Uterus (tissue), 2 donors: ENCODE results near the gene NXPH4.

Source experiments
- POLR2A ChIP-seq, 2 donors: fragments of 450-650 bp; IDR thresholded peaks; one replicate each; pipeline ENCODE4 v1.6.1; 2016; ENCODE audit warnings: antibody characterized with exemption in 2 of 2, mild to moderate bottlenecking in 1 of 2, moderate library complexity in 1 of 2
- TF ChIP-seq, protein P1 (sequence below), 4 experiments: fragments of 200-600 bp in 2 of 4; fragments of 450-650 bp in 2 of 4; sonication (generic) in 2 of 4; IDR thresholded peaks; one replicate each; pipeline ENCODE4 v1.5.1; 2016 to 2019; ENCODE audit warnings: antibody characterized with exemption in 4 of 4, mild to moderate bottlenecking in 2 of 4, moderate library complexity in 1 of 4

DNA sequence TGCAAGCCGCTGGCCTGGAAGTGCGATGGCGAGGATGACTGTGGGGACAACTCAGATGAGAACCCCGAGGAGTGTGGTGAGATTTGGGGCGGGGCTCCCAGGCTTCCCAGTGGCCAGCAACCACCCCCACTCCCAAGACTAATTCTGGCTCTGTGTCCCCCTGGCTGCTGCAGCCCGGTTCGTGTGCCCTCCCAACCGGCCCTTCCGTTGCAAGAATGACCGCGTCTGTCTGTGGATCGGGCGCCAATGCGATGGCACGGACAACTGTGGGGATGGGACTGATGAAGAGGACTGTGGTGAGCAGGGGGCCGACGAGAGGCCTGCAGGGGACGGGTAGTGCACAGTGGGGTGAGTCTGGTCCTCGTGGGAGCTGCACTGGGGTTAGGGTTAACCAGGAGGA, 12.1 kb upstream of the NXPH4 start:
- TF ChIP-seq, protein P1, sequence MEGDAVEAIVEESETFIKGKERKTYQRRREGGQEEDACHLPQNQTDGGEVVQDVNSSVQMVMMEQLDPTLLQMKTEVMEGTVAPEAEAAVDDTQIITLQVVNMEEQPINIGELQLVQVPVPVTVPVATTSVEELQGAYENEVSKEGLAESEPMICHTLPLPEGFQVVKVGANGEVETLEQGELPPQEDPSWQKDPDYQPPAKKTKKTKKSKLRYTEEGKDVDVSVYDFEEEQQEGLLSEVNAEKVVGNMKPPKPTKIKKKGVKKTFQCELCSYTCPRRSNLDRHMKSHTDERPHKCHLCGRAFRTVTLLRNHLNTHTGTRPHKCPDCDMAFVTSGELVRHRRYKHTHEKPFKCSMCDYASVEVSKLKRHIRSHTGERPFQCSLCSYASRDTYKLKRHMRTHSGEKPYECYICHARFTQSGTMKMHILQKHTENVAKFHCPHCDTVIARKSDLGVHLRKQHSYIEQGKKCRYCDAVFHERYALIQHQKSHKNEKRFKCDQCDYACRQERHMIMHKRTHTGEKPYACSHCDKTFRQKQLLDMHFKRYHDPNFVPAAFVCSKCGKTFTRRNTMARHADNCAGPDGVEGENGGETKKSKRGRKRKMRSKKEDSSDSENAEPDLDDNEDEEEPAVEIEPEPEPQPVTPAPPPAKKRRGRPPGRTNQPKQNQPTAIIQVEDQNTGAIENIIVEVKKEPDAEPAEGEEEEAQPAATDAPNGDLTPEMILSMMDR (IDR thresholded peaks at IDR 0.05) = no peak
- TF ChIP-seq POLR2A (IDR thresholded peaks at IDR 0.05) = no peak
